Epithelial cell of esophagus (primary cell): ENCODE measurements around the gene CASZ1.

Experiments
- DNase-seq: peaks from one replicate; pipeline ENCODE4 v3.0.0; 2010; ENCODE audit warnings: low read depth
- H3K4me3 ChIP-seq: 2 replicates; pipeline ENCODE4 v1.5.1; 2011; ENCODE audit warnings: mild to moderate bottlenecking, low read length, control low read depth
- TF ChIP-seq, protein P1 (sequence below): IDR thresholded peaks from 2 replicates; pipeline ENCODE4 v1.5.1; 2011; ENCODE audit warnings: low read depth, mild to moderate bottlenecking, low read length, control low read depth, inconsistent platforms; ENCODE audit not compliant: insufficient read depth; ENCODE audit errors: missing control alignments

CASZ1 gene

DNA sequence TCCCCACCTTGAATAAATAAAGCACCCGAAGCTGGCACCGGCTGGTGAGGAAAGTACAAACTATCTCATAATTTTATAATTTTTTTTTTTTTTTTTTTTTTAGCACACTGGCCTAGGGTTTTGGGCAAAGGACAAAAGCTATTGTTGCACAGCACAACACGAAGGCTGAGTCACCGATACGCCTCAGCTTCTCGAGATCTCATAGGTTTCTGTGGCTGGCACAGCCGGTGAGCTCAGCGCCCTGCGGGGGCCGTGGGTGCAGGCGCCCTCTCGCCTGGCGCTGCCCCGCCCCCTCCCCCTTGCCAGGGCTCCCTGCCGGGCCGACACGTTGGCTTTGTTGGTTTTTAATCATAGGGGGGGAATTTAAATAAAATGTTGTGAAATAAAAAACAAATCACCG, 17.2 kb downstream of the CASZ1 start:
- TF ChIP-seq, protein P1, sequence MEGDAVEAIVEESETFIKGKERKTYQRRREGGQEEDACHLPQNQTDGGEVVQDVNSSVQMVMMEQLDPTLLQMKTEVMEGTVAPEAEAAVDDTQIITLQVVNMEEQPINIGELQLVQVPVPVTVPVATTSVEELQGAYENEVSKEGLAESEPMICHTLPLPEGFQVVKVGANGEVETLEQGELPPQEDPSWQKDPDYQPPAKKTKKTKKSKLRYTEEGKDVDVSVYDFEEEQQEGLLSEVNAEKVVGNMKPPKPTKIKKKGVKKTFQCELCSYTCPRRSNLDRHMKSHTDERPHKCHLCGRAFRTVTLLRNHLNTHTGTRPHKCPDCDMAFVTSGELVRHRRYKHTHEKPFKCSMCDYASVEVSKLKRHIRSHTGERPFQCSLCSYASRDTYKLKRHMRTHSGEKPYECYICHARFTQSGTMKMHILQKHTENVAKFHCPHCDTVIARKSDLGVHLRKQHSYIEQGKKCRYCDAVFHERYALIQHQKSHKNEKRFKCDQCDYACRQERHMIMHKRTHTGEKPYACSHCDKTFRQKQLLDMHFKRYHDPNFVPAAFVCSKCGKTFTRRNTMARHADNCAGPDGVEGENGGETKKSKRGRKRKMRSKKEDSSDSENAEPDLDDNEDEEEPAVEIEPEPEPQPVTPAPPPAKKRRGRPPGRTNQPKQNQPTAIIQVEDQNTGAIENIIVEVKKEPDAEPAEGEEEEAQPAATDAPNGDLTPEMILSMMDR: no peak
- peak; percentile 98 for DNase-seq
- H3K4me3 ChIP-seq: peak overlapping the region; percentile 4

DNA sequence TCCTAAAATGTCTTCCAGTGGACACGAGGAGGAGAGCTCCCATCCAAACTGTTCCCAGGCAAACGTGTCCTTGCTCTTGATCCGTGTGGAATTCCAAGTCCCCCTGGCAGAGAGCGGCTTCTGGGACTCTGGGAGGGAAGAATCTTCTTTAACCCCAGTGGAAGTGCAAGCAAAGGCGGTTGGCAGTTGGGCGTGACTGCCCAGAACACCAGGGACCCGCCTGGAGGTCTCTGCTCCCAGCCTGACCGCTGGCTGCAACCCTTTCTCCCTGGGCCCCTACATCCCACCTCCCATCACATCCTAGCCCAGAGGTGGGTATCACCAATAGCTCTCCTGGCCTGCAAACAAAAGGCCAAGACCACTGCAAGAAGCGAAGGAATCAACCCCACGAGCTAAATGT, 17.8 kb downstream of the CASZ1 start:
- DNase-seq: no peak
- H3K4me3 ChIP-seq: no peak overlapping the region
- TF ChIP-seq, protein P1: no peak

DNA sequence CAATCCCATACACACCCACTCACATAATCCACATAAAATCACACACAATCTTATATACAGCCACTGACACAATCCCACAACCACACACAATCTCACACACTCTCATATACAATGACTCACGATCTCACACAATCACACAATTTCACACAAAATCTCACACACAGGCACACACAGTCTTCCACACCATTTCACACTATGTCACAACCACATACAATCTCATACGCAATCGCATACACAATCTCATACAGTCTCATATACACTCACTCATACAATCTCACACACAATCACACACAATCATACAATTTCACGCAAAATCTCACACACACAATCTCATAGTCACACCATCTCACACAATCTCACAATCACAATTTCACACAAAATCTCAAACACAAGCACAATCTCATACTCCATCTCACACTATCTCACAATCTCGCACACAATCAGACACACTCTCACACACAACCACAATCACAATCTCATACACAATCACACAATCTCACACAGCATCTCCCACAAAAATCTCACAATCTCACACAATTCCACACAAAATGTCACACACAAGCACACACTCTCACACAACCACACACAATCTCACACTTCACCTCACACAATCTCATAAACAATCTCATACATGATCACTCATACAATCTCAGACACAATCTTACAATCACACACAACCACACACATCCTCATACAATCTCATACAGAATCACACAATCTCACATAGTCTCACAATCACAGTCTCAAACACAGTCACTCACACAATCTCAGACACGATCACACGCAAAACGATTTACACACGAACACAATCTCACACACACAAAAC, 18.5 kb downstream of the CASZ1 start:
- DNase-seq: no peak
- H3K4me3 ChIP-seq: no peak overlapping the region
- TF ChIP-seq, protein P1: no peak

DNA sequence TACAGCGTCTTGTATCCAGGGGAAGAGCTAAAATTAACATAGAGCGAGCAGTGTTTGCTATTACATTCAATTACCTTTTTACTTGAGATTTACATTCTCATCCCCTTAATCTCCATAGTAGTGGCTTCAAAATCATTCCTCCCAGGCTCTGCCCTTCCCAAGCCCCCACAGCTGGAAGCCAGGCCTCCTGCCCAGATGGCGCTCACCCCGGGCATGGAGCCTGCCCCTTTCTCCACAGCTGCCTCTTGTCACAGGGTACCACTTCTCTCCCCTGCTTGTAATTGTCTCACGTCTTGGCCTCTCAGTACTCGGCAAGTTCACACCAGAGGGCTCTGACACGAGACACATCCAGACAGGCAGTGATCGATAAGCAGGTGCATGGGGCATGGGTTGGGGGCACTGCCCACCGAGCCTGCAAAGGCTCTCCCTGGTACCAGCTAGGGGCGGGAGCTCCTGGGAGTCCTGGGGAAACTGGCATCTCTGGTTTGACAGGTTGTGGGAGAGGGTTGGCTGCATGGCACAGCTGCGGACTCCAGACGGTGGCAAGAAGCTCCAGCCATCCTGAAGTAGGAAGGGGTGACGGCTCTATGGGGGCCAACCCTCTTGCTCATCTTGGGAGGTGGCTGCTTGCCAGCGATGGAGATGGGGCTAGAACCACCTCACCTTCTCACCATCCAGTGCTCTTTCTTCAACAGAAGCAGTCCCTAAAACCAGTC, 20.1 kb downstream of the CASZ1 start:
- H3K4me3 ChIP-seq: no peak overlapping the region
- TF ChIP-seq, protein P1: no peak
- peak; percentile 73 for DNase-seq

DNA sequence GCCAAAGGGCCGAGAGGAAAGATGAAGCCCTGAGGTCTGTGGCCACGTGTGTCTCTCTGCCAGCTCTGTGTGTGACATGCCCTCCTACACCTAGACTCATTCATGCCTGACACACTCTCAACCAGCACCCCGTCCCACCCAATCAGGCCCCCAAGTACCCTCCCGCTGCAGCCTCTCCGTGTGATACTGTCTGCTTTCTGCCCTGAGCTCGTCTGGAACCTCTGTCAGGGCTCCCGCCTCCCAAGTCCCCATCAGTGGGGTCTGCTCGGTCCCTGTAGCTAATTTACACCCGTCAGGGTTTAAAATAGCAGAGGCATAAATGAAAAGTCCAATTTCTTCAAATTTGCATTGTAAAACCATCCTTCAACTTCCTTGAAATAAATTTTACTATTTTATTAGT, 20.7 kb downstream of the CASZ1 start:
- TF ChIP-seq, protein P1: no peak
- H3K4me3 ChIP-seq: no peak overlapping the region
- DNase-seq: no peak

DNA sequence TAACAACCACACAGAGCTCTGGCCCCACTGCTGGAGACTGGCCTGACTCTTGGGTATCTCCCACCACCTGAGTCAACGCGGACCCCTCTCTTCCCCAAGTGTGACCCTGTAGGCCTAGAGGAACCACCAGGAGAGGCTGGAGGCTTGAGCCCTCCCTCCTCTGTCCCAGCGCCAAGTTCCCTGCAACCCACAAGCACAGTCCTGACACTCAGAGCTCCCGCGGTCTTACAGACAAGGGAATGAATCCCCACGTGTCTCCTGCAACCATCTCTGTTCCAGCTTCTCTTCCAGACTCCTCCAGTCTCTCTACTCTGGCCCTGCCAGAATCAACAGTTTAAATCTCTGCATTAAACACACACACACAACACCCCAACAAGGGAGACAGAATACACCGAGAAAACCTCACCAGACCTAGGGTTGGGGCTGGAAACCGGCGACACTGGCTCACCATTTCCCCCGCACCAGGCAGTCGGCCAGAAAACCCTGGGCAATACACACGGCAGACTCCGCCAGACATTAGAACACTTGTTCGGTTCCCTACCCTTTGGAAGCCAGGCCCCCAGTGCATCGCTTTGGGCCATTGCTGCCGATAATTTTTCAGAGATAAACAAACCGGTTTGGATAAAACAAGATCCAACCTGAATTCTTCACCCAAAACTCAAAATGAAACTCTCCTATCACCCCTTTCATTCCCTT, 21.7 kb downstream of the CASZ1 start:
- TF ChIP-seq, protein P1: no peak
- H3K4me3 ChIP-seq: no peak overlapping the region
- DNase-seq: no peak
